Measurements from ENCODE around the gene LPCAT4.

DNA sequence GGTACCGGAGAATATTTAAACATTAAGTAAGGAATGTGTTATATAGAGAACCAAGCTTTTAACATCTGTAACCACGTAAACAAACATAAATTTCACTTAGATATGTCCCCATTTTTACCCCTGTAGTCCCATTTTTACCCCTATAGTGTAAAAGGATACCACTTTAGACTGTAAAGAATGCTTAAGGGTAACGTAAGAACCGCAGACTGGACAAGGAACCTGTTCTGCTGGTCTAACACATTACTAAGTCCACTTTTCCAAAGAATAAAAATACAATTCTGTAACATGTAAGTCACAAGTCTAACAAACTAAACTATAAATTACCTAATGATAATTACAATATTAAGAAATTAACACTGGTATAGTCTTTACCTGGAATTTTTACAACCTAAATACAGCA, 32.3 kb downstream of the LPCAT4 start:
- TF ChIP-seq POLR2AphosphoS5 (IDR thresholded peaks at IDR 0.05) = no peak
- TF ChIP-seq, protein P1, sequence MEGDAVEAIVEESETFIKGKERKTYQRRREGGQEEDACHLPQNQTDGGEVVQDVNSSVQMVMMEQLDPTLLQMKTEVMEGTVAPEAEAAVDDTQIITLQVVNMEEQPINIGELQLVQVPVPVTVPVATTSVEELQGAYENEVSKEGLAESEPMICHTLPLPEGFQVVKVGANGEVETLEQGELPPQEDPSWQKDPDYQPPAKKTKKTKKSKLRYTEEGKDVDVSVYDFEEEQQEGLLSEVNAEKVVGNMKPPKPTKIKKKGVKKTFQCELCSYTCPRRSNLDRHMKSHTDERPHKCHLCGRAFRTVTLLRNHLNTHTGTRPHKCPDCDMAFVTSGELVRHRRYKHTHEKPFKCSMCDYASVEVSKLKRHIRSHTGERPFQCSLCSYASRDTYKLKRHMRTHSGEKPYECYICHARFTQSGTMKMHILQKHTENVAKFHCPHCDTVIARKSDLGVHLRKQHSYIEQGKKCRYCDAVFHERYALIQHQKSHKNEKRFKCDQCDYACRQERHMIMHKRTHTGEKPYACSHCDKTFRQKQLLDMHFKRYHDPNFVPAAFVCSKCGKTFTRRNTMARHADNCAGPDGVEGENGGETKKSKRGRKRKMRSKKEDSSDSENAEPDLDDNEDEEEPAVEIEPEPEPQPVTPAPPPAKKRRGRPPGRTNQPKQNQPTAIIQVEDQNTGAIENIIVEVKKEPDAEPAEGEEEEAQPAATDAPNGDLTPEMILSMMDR (IDR thresholded peaks at IDR 0.05) = no peak

All from upper lobe of left lung (tissue), 4 donors.